ENCODE data around the gene CD68.

The CD68 gene

GRCh38 chr17:7626956-7627249 lies 47.5 kb downstream of the CD68 start:
- peak overlapping the region; percentile 63 for H3K4me3 ChIP-seq (ENCODE audit: control insufficient read depth, low read depth, low read length)
- TF ChIP-seq CTCF (IDR thresholded peaks at IDR 0.05; ENCODE audit: control insufficient read depth, insufficient read depth, low read depth, low read length, missing control alignments), result no peak
- no peak for DNase-seq (ENCODE audit: low read depth)

GRCh38 chr17:7627250-7628121 lies 48.0 kb downstream of the CD68 start, which contains the start of gene SAT2:
Gene SAT2, minus strand, starts transcription at chr17:7627821. Its CDS starts 186 bp downstream, at chr17:7627635.
- DNase-seq (ENCODE audit: low read depth), result peak; percentile 75
- no peak for TF ChIP-seq CTCF (IDR thresholded peaks at IDR 0.05; ENCODE audit: control insufficient read depth, insufficient read depth, low read depth, low read length, missing control alignments)
- H3K4me3 ChIP-seq (ENCODE audit: control insufficient read depth, low read depth, low read length), result peak within 1 kb of the TSS; percentile 63

GRCh38 chr17:7629939-7630571 lies 50.6 kb downstream of the CD68 start, which contains the start of gene SHBG:
Gene SHBG, plus strand, starts transcription at chr17:7630135. Its CDS starts 38 bp downstream, at chr17:7630173.
- DNase-seq (ENCODE audit: low read depth), result no peak
- no peak for TF ChIP-seq CTCF (IDR thresholded peaks at IDR 0.05; ENCODE audit: control insufficient read depth, insufficient read depth, low read depth, low read length, missing control alignments)
- no peak within 1 kb of the TSS for H3K4me3 ChIP-seq (ENCODE audit: control insufficient read depth, low read depth, low read length)

Data from AG09309 (cell line).